ENCODE results near the gene DPP7. TPM values are rescaled to one million over a fixed set of nuclear protein-coding genes. Genes with fewer than 3 reads are reported as not detected.

DPP7 gene
- total RNA-seq, 2 donors from 2014 or later: 20.1 to 30.6 TPM

DNA sequence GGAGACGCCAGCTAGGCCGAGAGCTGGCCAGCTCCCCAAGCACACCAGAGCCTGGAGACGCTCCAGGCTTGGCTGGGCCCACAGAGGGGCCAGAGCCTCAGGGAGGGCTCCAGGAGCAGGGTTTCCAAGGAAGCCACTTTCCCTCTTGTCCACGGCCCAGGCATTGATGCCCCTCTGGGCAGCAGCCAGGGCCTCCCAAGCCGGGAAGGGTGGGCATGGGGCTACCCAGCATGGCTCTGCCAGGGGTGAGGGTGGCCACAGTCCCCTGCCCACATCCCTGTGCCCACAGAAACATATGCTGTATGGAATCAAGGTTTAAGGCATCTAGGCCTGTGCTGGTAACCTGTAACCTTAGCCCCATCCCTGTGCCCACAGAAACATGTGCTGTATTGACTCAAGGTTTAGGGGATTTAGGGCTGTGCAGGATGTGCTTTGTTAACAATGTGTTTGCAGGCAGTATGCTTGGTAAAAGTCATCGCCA, 1.5 kb upstream of the DPP7 start:
- Histone ChIP-seq H3K27me3 (ENCODE audit: control insufficient read depth, insufficient read depth, low read length, poor library complexity, severe bottlenecking) (peaks cover 28% of the 10 kb centered on the region), H3K27ac (ENCODE audit: low read depth, low read length) (no peak overlapping the region), H3K4me3 (ENCODE audit: low read length) (no peak overlapping the region), H3K36me3 (ENCODE audit: control insufficient read depth, insufficient read depth, low read length) (no peaks in the 10 kb centered on the region), H3K9ac (ENCODE audit: extremely low read depth, low read length, poor library complexity, severe bottlenecking) (no peak overlapping the region), H3K4me1 (ENCODE audit: control insufficient read depth, insufficient read depth, low read length) (peaks cover 4% of the 10 kb centered on the region), H3K9me3 (ENCODE audit: control insufficient read depth, low read length) (no peaks in the 10 kb centered on the region)
- Mint-ChIP-seq H3K27ac (no peak overlapping the region), H3K9me3 (peaks cover 7% of the 10 kb centered on the region), H3K4me3 (no peak overlapping the region), H3K36me3 (ENCODE audit: low read depth) (no peaks in the 10 kb centered on the region), H3K27me3 (ENCODE audit: insufficient read depth) (peaks cover 46% of the 10 kb centered on the region), H3K4me1 (peaks cover 7% of the 10 kb centered on the region)
- no peak for DNase-seq
- 64 to 74% methylated on average over 5 to 6 of the region's 6 CpGs for WGBS, 2 experiments (ENCODE audit: insufficient coverage in 1 of 2, insufficient read length in 1 of 2)
- TF ChIP-seq, protein P1, sequence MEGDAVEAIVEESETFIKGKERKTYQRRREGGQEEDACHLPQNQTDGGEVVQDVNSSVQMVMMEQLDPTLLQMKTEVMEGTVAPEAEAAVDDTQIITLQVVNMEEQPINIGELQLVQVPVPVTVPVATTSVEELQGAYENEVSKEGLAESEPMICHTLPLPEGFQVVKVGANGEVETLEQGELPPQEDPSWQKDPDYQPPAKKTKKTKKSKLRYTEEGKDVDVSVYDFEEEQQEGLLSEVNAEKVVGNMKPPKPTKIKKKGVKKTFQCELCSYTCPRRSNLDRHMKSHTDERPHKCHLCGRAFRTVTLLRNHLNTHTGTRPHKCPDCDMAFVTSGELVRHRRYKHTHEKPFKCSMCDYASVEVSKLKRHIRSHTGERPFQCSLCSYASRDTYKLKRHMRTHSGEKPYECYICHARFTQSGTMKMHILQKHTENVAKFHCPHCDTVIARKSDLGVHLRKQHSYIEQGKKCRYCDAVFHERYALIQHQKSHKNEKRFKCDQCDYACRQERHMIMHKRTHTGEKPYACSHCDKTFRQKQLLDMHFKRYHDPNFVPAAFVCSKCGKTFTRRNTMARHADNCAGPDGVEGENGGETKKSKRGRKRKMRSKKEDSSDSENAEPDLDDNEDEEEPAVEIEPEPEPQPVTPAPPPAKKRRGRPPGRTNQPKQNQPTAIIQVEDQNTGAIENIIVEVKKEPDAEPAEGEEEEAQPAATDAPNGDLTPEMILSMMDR (conservative IDR thresholded peaks at IDR 0.05): no peak

DNA sequence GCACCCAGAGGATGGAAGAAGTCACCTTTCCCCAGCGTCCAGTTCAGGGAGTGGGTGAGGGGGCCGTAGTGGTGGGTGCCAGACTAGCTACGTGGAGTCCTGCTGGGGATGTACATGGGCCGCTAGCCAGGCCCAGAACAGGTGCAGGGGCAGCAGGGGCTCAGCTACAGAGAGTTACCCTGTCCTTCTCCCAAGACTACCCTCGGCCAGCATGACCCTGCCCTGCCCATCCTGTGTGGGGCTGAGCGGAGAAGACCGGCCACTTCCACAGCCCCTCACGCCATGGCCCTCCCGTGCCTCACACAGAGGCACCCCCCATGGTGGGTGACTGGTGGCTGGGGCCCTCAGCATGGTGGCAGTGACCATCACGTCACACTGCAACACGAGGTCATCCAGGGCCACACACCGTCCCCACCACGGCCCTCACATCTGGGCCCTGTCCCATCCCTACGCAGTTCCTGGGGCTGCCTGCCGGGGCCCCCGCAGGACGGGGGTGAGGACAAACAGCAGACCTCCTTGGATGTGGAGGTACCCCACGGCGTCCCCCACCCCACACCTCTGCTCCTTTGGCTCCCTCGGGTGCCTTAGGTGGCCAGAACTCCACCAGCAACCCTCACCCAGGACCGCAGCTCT, 977 bp upstream of the DPP7 start:
- peaks cover 4% of the 10 kb centered on the region for H3K4me1 ChIP-seq (ENCODE audit: control insufficient read depth, insufficient read depth, low read length)
- 89 to 90% methylated on average over 4 to 21 of the region's 21 CpGs for whole genome bisulfite sequencing, 2 experiments (ENCODE audit: insufficient coverage in 1 of 2, insufficient read length in 1 of 2)
- TF ChIP-seq, protein P1 (conservative IDR thresholded peaks at IDR 0.05): peak; percentile 33
- Mint-ChIP-seq H3K27me3 (ENCODE audit: insufficient read depth) (peaks cover 46% of the 10 kb centered on the region), H3K4me1 (peaks cover 7% of the 10 kb centered on the region), H3K9me3 (peaks cover 7% of the 10 kb centered on the region), H3K27ac (no peak overlapping the region), H3K36me3 (ENCODE audit: low read depth) (no peaks in the 10 kb centered on the region), H3K4me3 (peak overlapping the region; percentile 15)
- peaks cover 28% of the 10 kb centered on the region for H3K27me3 ChIP-seq (ENCODE audit: control insufficient read depth, insufficient read depth, low read length, poor library complexity, severe bottlenecking)
- no peak overlapping the region for H3K4me3 ChIP-seq (ENCODE audit: low read length)
- DNase-seq: no peak
- H3K36me3 ChIP-seq (ENCODE audit: control insufficient read depth, insufficient read depth, low read length): no peaks in the 10 kb centered on the region
- no peak overlapping the region for H3K27ac ChIP-seq (ENCODE audit: low read depth, low read length)
- H3K9me3 ChIP-seq (ENCODE audit: control insufficient read depth, low read length): no peaks in the 10 kb centered on the region
- H3K9ac ChIP-seq (ENCODE audit: extremely low read depth, low read length, poor library complexity, severe bottlenecking): no peak overlapping the region

DNA sequence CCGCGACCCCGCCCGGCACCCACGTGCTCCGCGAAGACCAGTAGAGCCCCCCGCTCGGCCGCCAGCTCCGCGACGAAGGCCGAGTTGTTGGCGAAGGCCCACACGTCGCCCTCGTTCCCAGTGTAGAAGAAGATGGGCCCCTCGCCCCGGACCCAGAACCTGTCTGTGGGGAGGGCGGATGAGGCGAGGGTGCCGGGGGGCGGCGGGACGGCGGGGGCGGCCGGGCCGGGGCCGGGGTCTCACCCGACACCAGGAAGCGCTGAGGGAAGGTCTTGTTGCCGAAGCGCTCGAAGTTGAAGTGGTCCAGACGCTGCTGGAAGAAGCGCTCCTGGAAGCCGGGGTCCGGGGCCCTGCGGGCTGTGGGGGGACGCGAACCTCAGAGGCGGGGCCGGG, 317 bp downstream of the DPP7 start:
- H3K9ac ChIP-seq (ENCODE audit: extremely low read depth, low read length, poor library complexity, severe bottlenecking): no peak overlapping the region
- peaks cover 28% of the 10 kb centered on the region for H3K27me3 ChIP-seq (ENCODE audit: control insufficient read depth, insufficient read depth, low read length, poor library complexity, severe bottlenecking)
- Mint-ChIP-seq H3K36me3 (ENCODE audit: low read depth) (no peaks in the 10 kb centered on the region), H3K27ac (no peak overlapping the region), H3K4me1 (peaks cover 7% of the 10 kb centered on the region), H3K4me3 (no peak overlapping the region), H3K9me3 (peaks cover 5% of the 10 kb centered on the region), H3K27me3 (ENCODE audit: insufficient read depth) (peaks cover 43% of the 10 kb centered on the region)
- peak; percentile 68 for DNase-seq
- peaks cover 4% of the 10 kb centered on the region for H3K4me1 ChIP-seq (ENCODE audit: control insufficient read depth, insufficient read depth, low read length)
- H3K4me3 ChIP-seq (ENCODE audit: low read length): no peak overlapping the region
- no peaks in the 10 kb centered on the region for H3K9me3 ChIP-seq (ENCODE audit: control insufficient read depth, low read length)
- H3K27ac ChIP-seq (ENCODE audit: low read depth, low read length): no peak overlapping the region
- TF ChIP-seq, protein P1 (conservative IDR thresholded peaks at IDR 0.05): no peak
- WGBS, 2 experiments (ENCODE audit: insufficient coverage in 1 of 2, insufficient read length in 1 of 2): 13 to 14% methylated on average over 3 to 44 of the region's 45 CpGs
- no peaks in the 10 kb centered on the region for H3K36me3 ChIP-seq (ENCODE audit: control insufficient read depth, insufficient read depth, low read length)
